Measurements from ENCODE around the gene STX19.
"Not testable (repeated sequence)": the region's sequence is repeated elsewhere in the genome, so short reads cannot be mapped to it uniquely, and the experiment has no call there.

STX19 gene

GRCh38 chr3:93973131-93974126, 55.0 kb downstream of the STX19 start, which contains the start of gene PROS1:
Gene PROS1 (minus strand): TSS chr3:93973896. CDS start chr3:93973749, 147 bp downstream.
- DNase-seq = peak; percentile 21

DNA sequence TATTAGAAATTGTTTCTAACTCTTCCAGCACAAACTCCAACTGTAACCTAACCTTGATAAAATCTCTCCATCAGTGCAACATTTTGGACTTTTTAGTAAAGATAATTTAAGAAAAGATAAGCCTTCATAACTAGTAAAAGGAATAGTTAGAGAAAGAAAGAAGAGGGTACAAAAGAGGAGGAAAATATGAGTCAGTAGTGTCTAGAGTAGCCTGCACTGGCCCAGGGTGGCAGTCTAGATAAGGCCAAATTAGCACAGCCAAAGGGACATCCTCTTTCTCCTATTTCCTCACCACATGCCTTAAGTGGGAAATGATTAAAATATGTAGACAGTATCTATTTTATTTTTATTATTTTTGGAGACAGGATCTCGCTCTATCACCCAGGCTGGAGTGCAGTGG, 58.4 kb downstream of the STX19 start:
- DNase-seq = no peak

DNA sequence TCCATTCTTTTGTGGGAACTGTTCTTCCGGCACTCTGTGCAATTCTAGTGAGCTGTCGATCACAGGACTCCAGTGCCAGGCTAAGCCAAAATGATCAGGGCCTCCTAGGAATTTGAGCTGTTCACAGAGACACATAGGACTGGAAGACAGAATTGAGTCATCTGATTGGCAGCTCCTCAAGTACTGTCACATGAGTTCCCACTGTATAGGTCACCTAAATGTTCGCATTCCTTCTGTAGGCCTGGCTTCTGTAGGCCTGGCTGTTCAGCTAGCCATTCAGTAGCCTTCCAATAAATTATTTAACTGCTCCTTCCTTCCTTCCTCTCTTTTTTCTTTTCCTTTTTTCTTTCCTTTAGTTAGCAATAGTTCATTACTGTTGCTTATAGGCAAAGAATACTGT, 59.0 kb downstream of the STX19 start:
- no peak for DNase-seq

GRCh38 chr3:93965106-93965505, 63.3 kb downstream of the STX19 start:
- not testable (repeated sequence) for DNase-seq

Data from central memory CD4-positive, alpha-beta T cell (primary cell).